HEK293 (cell line): Measurements from ENCODE around the gene F10.

Source experiments
- CTCF ChIA-PET: fragments of 350-600 bp; formaldehyde crosslinking; extraction: SDS; loops from one replicate; lab custom pipeline; 2021; ENCODE audit warnings: antibody characterized with exemption; lab: Yijun Ruan, JAX
- POLR2A ChIA-PET: fragments of 300-600 bp; formaldehyde crosslinking; extraction: SDS; loops from one replicate; lab custom pipeline; 2020; ENCODE audit warnings: antibody characterized with exemption, inconsistent platforms; lab: Yijun Ruan, JAX
- H3K27ac ChIP-seq: fragments of 200-500 bp; sonication (Bioruptor generic); 2 replicates; pipeline ENCODE4 v1.5.1; 2014; ENCODE audit warnings: low read depth, low read length, control low read depth, inconsistent platforms; ENCODE audit errors: extremely low read depth
- H3K36me3 ChIP-seq, 2 experiments: fragments of 200-500 bp in 1 of 2; sonication (Bioruptor generic) in 1 of 2; 1 replicate in 1 of 2; 2 replicates in 1 of 2; pipeline ENCODE4 v1.5.1; 2014 to 2017; ENCODE audit warnings: inconsistent platforms in 2 of 2, low read length in 2 of 2; ENCODE audit not compliant: control insufficient read depth in 2 of 2, insufficient read depth in 1 of 2
- H3K4me1 ChIP-seq: fragments of 200-500 bp; sonication (Bioruptor generic); 2 replicates; pipeline ENCODE4 v1.5.1; 2014; ENCODE audit warnings: mild to moderate bottlenecking, low read length, inconsistent platforms; ENCODE audit not compliant: control insufficient read depth, insufficient read depth
- H3K4me3 ChIP-seq: 2 replicates; pipeline ENCODE4 v1.5.1; 2011; ENCODE audit warnings: low read depth, mild to moderate bottlenecking, control low read depth, low read length, moderate library complexity
- H3K9me3 ChIP-seq: fragments of 200-500 bp; sonication (Bioruptor generic); 2 replicates; pipeline ENCODE4 v1.5.1; 2014; ENCODE audit warnings: low read depth, low read length, inconsistent platforms; ENCODE audit not compliant: control insufficient read depth, insufficient read depth
- BCL11B ChIP-seq: fragments of 450-650 bp; formaldehyde crosslinking; IDR thresholded peaks from 2 replicates; pipeline ENCODE4 v1.5.1; 2016; ENCODE audit warnings: low read depth, missing biosample characterization, missing genetic modification characterization
- GLIS2 ChIP-seq: fragments of 450-650 bp; formaldehyde crosslinking; IDR thresholded peaks from 2 replicates; pipeline ENCODE4 v1.5.1; 2016; ENCODE audit warnings: missing biosample characterization, missing genetic modification characterization
- KLF7 ChIP-seq: fragments of 450-650 bp; formaldehyde crosslinking; IDR thresholded peaks from 2 replicates; pipeline ENCODE4 v1.5.1; 2016; ENCODE audit warnings: missing biosample characterization, missing genetic modification characterization, borderline replicate concordance
- REST ChIP-seq: fragments of 450-650 bp; formaldehyde crosslinking; IDR thresholded peaks from 2 replicates; pipeline ENCODE4 v1.5.1; 2016; ENCODE audit warnings: missing biosample characterization, missing genetic modification characterization
- SCRT1 ChIP-seq: fragments of 450-650 bp; formaldehyde crosslinking; IDR thresholded peaks from 2 replicates; pipeline ENCODE4 v1.5.1; 2016; ENCODE audit warnings: missing biosample characterization, missing genetic modification characterization, borderline replicate concordance
- ZNF112 ChIP-seq: fragments of 450-650 bp; formaldehyde crosslinking; IDR thresholded peaks from 2 replicates; pipeline ENCODE4 v1.5.0; 2017; ENCODE audit warnings: missing biosample characterization, missing genetic modification characterization
- ZNF16 ChIP-seq: fragments of 450-650 bp; formaldehyde crosslinking; IDR thresholded peaks from 2 replicates; pipeline ENCODE4 v1.5.1; 2016; ENCODE audit warnings: low read depth, missing biosample characterization, missing genetic modification characterization
- ZNF18 ChIP-seq: fragments of 450-650 bp; formaldehyde crosslinking; IDR thresholded peaks from 2 replicates; pipeline ENCODE4 v1.5.1; 2016; ENCODE audit warnings: missing biosample characterization, missing genetic modification characterization
- ZNF19 ChIP-seq: fragments of 450-650 bp; formaldehyde crosslinking; IDR thresholded peaks from 2 replicates; pipeline ENCODE4; 2016; ENCODE audit warnings: missing biosample characterization, missing genetic modification characterization, low read depth
- ZNF221 ChIP-seq: fragments of 450-650 bp; formaldehyde crosslinking; IDR thresholded peaks from 2 replicates; pipeline ENCODE4 v1.5.1; 2017; ENCODE audit warnings: missing biosample characterization, missing genetic modification characterization, borderline replicate concordance
- ZNF26 ChIP-seq: fragments of 450-650 bp; formaldehyde crosslinking; IDR thresholded peaks from 2 replicates; pipeline ENCODE4 v1.5.1; 2016; ENCODE audit warnings: missing biosample characterization, missing genetic modification characterization
- ZNF341 ChIP-seq: fragments of 450-650 bp; formaldehyde crosslinking; IDR thresholded peaks from 2 replicates; pipeline ENCODE4; 2016; ENCODE audit warnings: low read depth, missing biosample characterization, missing genetic modification characterization
- ZNF510 ChIP-seq: fragments of 450-650 bp; formaldehyde crosslinking; IDR thresholded peaks from 2 replicates; pipeline ENCODE4 v1.5.1; 2018; ENCODE audit warnings: mild to moderate bottlenecking, missing genetic modification characterization, missing biosample characterization; ENCODE audit not compliant: insufficient replicate concordance
- ZNF530 ChIP-seq: fragments of 450-650 bp; formaldehyde crosslinking; IDR thresholded peaks from 2 replicates; pipeline ENCODE4 v1.5.1; 2016; ENCODE audit warnings: low read depth, missing biosample characterization, missing genetic modification characterization
- ZNF596 ChIP-seq: fragments of 450-650 bp; IDR thresholded peaks from 2 replicates; pipeline ENCODE4 v1.5.0; 2018; ENCODE audit warnings: missing biosample characterization, mild to moderate bottlenecking, missing genetic modification characterization, moderate library complexity
- ZNF600 ChIP-seq: fragments of 450-650 bp; formaldehyde crosslinking; IDR thresholded peaks from 2 replicates; pipeline ENCODE4 v1.5.1; 2016; ENCODE audit warnings: missing biosample characterization, missing genetic modification characterization
- ZNF664 ChIP-seq: fragments of 450-650 bp; formaldehyde crosslinking; IDR thresholded peaks from 2 replicates; pipeline ENCODE4 v1.5.1; 2016; ENCODE audit warnings: missing biosample characterization, missing genetic modification characterization
- ZNF843 ChIP-seq: fragments of 450-650 bp; formaldehyde crosslinking; IDR thresholded peaks from 2 replicates; pipeline ENCODE4 v1.5.1; 2016; ENCODE audit warnings: missing biosample characterization, missing genetic modification characterization

Gene F10

GRCh38 chr13:113116206-113116800 lies 6.3 kb upstream of the F10 start:
- no peaks in the 10 kb centered on the region for H3K4me1 ChIP-seq
- CTCF ChIA-PET: interaction anchor here (0.5 kb wide), 1 partner anchor 9 kb away, joined by 3 read pairs; no protein-coding TSS in a partner anchor
- H3K27ac ChIP-seq: no peak overlapping the region
- H3K36me3 ChIP-seq: no peaks in the 10 kb centered on the region
- no peak overlapping the region for H3K4me3 ChIP-seq
- no peaks in the 10 kb centered on the region for H3K9me3 ChIP-seq
- POLR2A ChIA-PET: no interaction called here
- TF ChIP-seq ZNF18 (tag by site-specific recombination) (no peak), ZNF341 (tag by site-specific recombination) (no peak), SCRT1 (tag by site-specific recombination) (no peak), ZNF530 (tag by site-specific recombination) (no peak)

GRCh38 chr13:113116871-113117271 lies 5.7 kb upstream of the F10 start:
- H3K36me3 ChIP-seq: no peaks in the 10 kb centered on the region
- no peaks in the 10 kb centered on the region for H3K4me1 ChIP-seq
- CTCF ChIA-PET: interaction anchor here (0.6 kb wide), 1 partner anchor 527 kb away, joined by 6 read pairs; no protein-coding TSS in a partner anchor
- H3K4me3 ChIP-seq: no peak overlapping the region
- no peaks in the 10 kb centered on the region for H3K9me3 ChIP-seq
- POLR2A ChIA-PET: no interaction called here
- H3K27ac ChIP-seq: no peak overlapping the region
- no peak for TF ChIP-seq ZNF510 (tag by site-specific recombination)
- TF ChIP-seq ZNF19: no peak
- no peak for TF ChIP-seq BCL11B (tag by site-specific recombination)
- no peak for TF ChIP-seq ZNF16 (tag by site-specific recombination)
- TF ChIP-seq KLF7: no peak
- no peak for TF ChIP-seq ZNF600 (tag by site-specific recombination)
- TF ChIP-seq ZNF26 (tag by site-specific recombination): no peak
- no peak for TF ChIP-seq ZNF664
- no peak for TF ChIP-seq ZNF221 (tag by site-specific recombination)
- no peak for TF ChIP-seq REST (tag by site-specific recombination)
- TF ChIP-seq ZNF112 (tag by site-specific recombination): no peak
- TF ChIP-seq ZNF843 (tag by site-specific recombination): no peak
- TF ChIP-seq GLIS2 (tag by site-specific recombination): no peak
- TF ChIP-seq ZNF596 (tag by site-specific recombination): no peak
